Thoracic aorta (tissue), 2 donors: ENCODE data around the gene EEIG1. TPM values are rescaled to one million over a fixed set of nuclear protein-coding genes. Genes with fewer than 3 reads are reported as not detected.

Experiments used
- ATAC-seq: fragments of 150-250 bp; one replicate; pipeline ENCODE4 v1.8.0; 2017; ENCODE audit warnings: low read depth; ENCODE audit not compliant: insufficient number of reproducible peaks, low FRiP score
- DNase-seq: peaks from one replicate; pipeline ENCODE4 v3.0.0-alpha.2; 2020; ENCODE audit warnings: low spot score
- H3K27ac ChIP-seq, 2 donors: fragments of 200-600 bp; sonication (generic); 1 replicate in 1 of 2; 2 replicates in 1 of 2; pipeline ENCODE4 v1.5.1; 2016; ENCODE audit warnings: mild to moderate bottlenecking in 2 of 2, moderate library complexity in 2 of 2
- H3K27me3 ChIP-seq: fragments of 200-600 bp; sonication (generic); replicated peaks from 2 replicates; pipeline ENCODE4 v1.6.0; 2016; ENCODE audit warnings: mild to moderate bottlenecking; ENCODE audit not compliant: insufficient read depth
- H3K36me3 ChIP-seq: fragments of 200-600 bp; sonication (generic); one replicate; pipeline ENCODE4 v1.5.1; 2016
- H3K4me1 ChIP-seq, 2 donors: fragments of 200-600 bp; sonication (generic); 1 replicate in 1 of 2; 2 replicates in 1 of 2; pipeline versions ENCODE4 v1.5.1 to v1.6.0; 2016; ENCODE audit warnings: low read depth in 2 of 2, mild to moderate bottlenecking in 1 of 2; ENCODE audit not compliant: control insufficient read depth in 1 of 2
- H3K4me3 ChIP-seq: fragments of 200-600 bp; sonication (generic); 2 replicates; pipeline ENCODE4 v1.5.1; 2016; ENCODE audit warnings: mild to moderate bottlenecking
- H3K9me3 ChIP-seq: fragments of 200-600 bp; sonication (generic); 2 replicates; pipeline ENCODE4 v1.5.1; 2016
- CTCF ChIP-seq: fragments of 200-600 bp; sonication (generic); IDR thresholded peaks from one replicate; pipeline ENCODE4 v1.5.1; 2019; ENCODE audit warnings: antibody characterized with exemption
- total RNA-seq, 2 donors: library from RNA; depleted of rRNA; stranded (reverse); fragments of >200 nt; gene quantifications; one replicate each; pipeline versions ENCODE4 v1.1.0 to v1.2.3, GENCODE V29; 2016

The EEIG1 gene
- total RNA-seq, 2 donors from 2014 or later = 20.4 to 26.5 TPM

- H3K36me3 ChIP-seq = no peaks in the 10 kb centered on the region
- H3K4me3 ChIP-seq = peak overlapping the region; percentile 95
- H3K27me3 ChIP-seq = no peaks in the 10 kb centered on the region
- ATAC-seq (no peak), DNase-seq (no peak)
- H3K9me3 ChIP-seq = no peaks in the 10 kb centered on the region
- TF ChIP-seq CTCF = no peak
- peak overlapping the region; percentile 67 to 73 for H3K27ac ChIP-seq
- H3K4me1 ChIP-seq = peaks cover 66 to 84% of the 10 kb centered on the region in 2 donors
Measured at GRCh38 chr9:127977009-127977883, 3.5 kb downstream of the EEIG1 start.

- Histone ChIP-seq H3K9me3 (no peaks in the 10 kb centered on the region), H3K4me1 (peaks cover 70 to 87% of the 10 kb centered on the region in 2 donors), H3K27me3 (no peaks in the 10 kb centered on the region), H3K4me3 (peak overlapping the region; percentile 13), H3K27ac (peak overlapping the region in 1 of 2 donors; percentile 67), H3K36me3 (no peaks in the 10 kb centered on the region)
- no peak for TF ChIP-seq CTCF
- ATAC-seq = no peak
- DNase-seq = no peak
Measured at GRCh38 chr9:127976498-127976897, 4.3 kb downstream of the EEIG1 start.

GRCh38 chr9:127975376-127976315 lies 5.1 kb downstream of the EEIG1 start:
- H3K27me3 ChIP-seq = no peaks in the 10 kb centered on the region
- no peaks in the 10 kb centered on the region for H3K36me3 ChIP-seq
- H3K4me1 ChIP-seq = peaks cover 71 to 91% of the 10 kb centered on the region in 2 donors
- DNase-seq = no peak
- no peak for ATAC-seq
- TF ChIP-seq CTCF = no peak
- peak overlapping the region; percentile 43 for H3K4me3 ChIP-seq
- H3K9me3 ChIP-seq = no peaks in the 10 kb centered on the region
- peak overlapping the region in 1 of 2 donors; percentile 30 for H3K27ac ChIP-seq

GRCh38 chr9:127974769-127975261 lies 6.0 kb downstream of the EEIG1 start:
- H3K4me1 ChIP-seq = peaks cover 73 to 97% of the 10 kb centered on the region in 2 donors
- H3K36me3 ChIP-seq = no peaks in the 10 kb centered on the region
- no peaks in the 10 kb centered on the region for H3K9me3 ChIP-seq
- peak overlapping the region in 1 of 2 donors; percentile 58 for H3K27ac ChIP-seq
- no peak for DNase-seq
- H3K27me3 ChIP-seq = no peaks in the 10 kb centered on the region
- no peak for ATAC-seq
- TF ChIP-seq CTCF = no peak
- peak overlapping the region; percentile 43 for H3K4me3 ChIP-seq
